Measurements from ENCODE around the gene OR56A1.

OR56A1 gene

DNA sequence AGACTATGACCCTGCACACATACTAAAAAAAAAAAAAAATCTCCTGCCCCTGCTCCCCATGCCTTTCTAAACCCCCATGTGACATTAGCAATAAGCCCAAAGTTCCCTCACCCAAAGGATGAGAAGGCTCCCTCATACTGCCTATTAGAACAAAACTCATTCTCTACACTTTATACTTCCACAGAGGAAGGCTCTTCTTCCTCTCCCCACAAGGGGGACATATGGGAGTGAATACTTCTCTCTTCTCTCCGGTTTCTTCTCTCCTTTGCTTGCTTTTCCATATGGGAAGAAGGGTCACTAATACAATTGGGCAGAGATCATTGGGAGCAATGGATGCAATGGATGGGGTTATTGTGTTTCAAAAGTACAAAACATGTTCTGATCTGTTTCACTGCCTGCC is 47.1 kb downstream of the OR56A1 start:
- DNase-seq: no peak

DNA sequence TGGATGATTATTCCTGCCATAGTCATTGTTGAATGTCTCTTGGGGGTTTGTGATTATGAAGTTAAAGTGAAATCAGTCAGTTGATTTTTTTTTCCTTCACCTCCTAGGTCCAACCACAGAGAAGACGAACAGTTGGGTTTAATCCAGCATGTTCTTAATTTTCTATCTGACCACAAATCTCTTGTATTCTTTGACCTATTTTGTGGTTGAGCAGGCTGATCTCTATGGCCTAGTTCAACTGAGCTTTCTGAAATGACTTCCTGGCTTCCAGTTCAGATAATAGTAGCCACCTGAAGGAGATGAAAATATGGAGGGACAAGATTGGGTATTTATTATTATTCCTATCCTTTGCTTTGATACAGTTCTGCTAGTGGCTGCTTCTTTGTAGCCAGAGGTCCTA is 57.0 kb downstream of the OR56A1 start:
- DNase-seq: no peak

Measured in activated CD4-positive, alpha-beta T cell treated with anti-CD3 and anti-CD28 coated beads, Interleukin-2, Interleukin-6, amounts not matched to agents 100 ng/mL and 50 ng/mL, durations not matched to agents 16 hours and 8 hours (primary cell).